HL-60 (cell line): ENCODE measurements around the gene NKAIN2.
"Not testable (repeated sequence)": the region's sequence is repeated elsewhere in the genome, so short reads cannot be mapped to it uniquely, and the experiment has no call there.

Experiments used
- DNase-seq, 2 experiments: peaks; one replicate each; pipeline ENCODE4 v3.0.0-alpha.2; 2010 to 2020; ENCODE audit warnings: low read depth in 1 of 2, low spot score in 1 of 2
- H3K27ac ChIP-seq: fragments of 250-450 bp; sonication (Bioruptor Pico); replicated peaks from 2 replicates; pipeline ENCODE4 v1.5.1; 2020; ENCODE audit warnings: mild to moderate bottlenecking, moderate library complexity
- H3K27me3 ChIP-seq: fragments of 250-450 bp; sonication (Bioruptor Pico); 2 replicates; pipeline ENCODE4 v1.5.1; 2021; ENCODE audit warnings: mild to moderate bottlenecking, moderate library complexity; ENCODE audit not compliant: insufficient read depth, poor library complexity, severe bottlenecking
- H3K4me3 ChIP-seq: replicated peaks from 2 replicates; pipeline ENCODE4 v1.5.1; 2011; ENCODE audit warnings: mild to moderate bottlenecking, control low read depth, low read length; ENCODE audit not compliant: insufficient read depth
- CTCF ChIP-seq: IDR thresholded peaks from one replicate; pipeline ENCODE4 v1.5.1; 2011; ENCODE audit warnings: low read length, control low read depth, inconsistent platforms; ENCODE audit not compliant: insufficient read depth
- GABPA ChIP-seq: IDR thresholded peaks from 2 replicates; pipeline ENCODE4 v1.6.1; 2012; ENCODE audit warnings: low read depth
- POLR2AphosphoS5 ChIP-seq: IDR thresholded peaks from 2 replicates; pipeline ENCODE4 v1.6.1; 2012; ENCODE audit warnings: low read depth
- REST ChIP-seq: IDR thresholded peaks from 2 replicates; pipeline ENCODE4 v1.6.1; 2012; ENCODE audit warnings: low read depth; ENCODE audit not compliant: insufficient replicate concordance
- SPI1 ChIP-seq: IDR thresholded peaks from 2 replicates; pipeline ENCODE4 v1.6.1; 2012; ENCODE audit warnings: low read depth, mild to moderate bottlenecking, borderline replicate concordance

Gene NKAIN2

GRCh38 chr6:124723671-124724070 is 920.0 kb downstream of the NKAIN2 start:
- TF ChIP-seq REST = no peak
- Histone ChIP-seq H3K27me3 (no peaks in the 10 kb centered on the region), H3K27ac (no peak overlapping the region), H3K4me3 (no peak overlapping the region)
- DNase-seq = no peak

GRCh38 chr6:124737804-124738203 is 934.1 kb downstream of the NKAIN2 start:
- H3K4me3 ChIP-seq, H3K27ac ChIP-seq, DNase-seq, H3K27me3 ChIP-seq: not testable (repeated sequence)

- H3K27ac ChIP-seq = no peak overlapping the region
- no peak for DNase-seq
- TF ChIP-seq CTCF = no peak
- TF ChIP-seq REST = no peak
- no peak for TF ChIP-seq GABPA
- no peak for TF ChIP-seq SPI1
- no peak for TF ChIP-seq POLR2AphosphoS5
- H3K4me3 ChIP-seq = no peak overlapping the region
- no peaks in the 10 kb centered on the region for H3K27me3 ChIP-seq
Observed at GRCh38 chr6:124738482-124738881, 934.8 kb downstream of the NKAIN2 start.

- TF ChIP-seq GABPA = no peak
- no peak for TF ChIP-seq REST
- no peak for TF ChIP-seq POLR2AphosphoS5
- no peak for TF ChIP-seq CTCF
- no peak for TF ChIP-seq SPI1
- no peak overlapping the region for H3K27ac ChIP-seq
- DNase-seq = no peak
- no peak overlapping the region for H3K4me3 ChIP-seq
- no peaks in the 10 kb centered on the region for H3K27me3 ChIP-seq
Observed at GRCh38 chr6:124741341-124741740, 937.7 kb downstream of the NKAIN2 start.
